Bone marrow (tissue), 2 donors: ENCODE results near the gene TAOK3.

Experiments
- DNase-seq, 2 donors: peaks; one replicate each; lab custom pipeline; 2025; lab: John Stamatoyannopoulos, UW

The TAOK3 gene

GRCh38 chr12:118337194-118337838 lies 35.4 kb downstream of the TAOK3 start:
- DNase-seq: no peak

GRCh38 chr12:118336123-118336522 lies 36.6 kb downstream of the TAOK3 start:
- no peak for DNase-seq

- no peak for DNase-seq
These were observed 37.7 kb downstream of the TAOK3 start for GRCh38 chr12:118334939-118335567.

DNA sequence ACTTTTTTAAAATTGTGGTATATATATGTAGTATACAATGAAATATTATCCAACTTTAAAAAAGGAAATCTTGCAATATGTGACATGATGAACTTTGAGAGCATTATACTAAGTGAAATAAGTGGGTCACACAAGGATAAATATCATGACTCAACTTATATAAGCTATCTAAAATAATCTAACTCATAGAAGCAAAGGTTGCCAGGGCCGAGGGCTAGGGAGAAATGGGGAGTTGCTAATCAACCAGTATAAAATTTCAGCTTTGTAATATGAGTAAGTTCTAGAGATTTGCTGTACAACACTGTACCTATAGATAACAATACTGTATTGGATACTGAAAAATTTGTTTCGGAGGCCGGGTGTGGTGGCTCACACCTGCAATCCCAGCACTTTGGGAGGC lies 38.5 kb downstream of the TAOK3 start:
- DNase-seq: no peak

GRCh38 chr12:118332511-118332910 lies 40.2 kb downstream of the TAOK3 start:
- DNase-seq: no peak

DNA sequence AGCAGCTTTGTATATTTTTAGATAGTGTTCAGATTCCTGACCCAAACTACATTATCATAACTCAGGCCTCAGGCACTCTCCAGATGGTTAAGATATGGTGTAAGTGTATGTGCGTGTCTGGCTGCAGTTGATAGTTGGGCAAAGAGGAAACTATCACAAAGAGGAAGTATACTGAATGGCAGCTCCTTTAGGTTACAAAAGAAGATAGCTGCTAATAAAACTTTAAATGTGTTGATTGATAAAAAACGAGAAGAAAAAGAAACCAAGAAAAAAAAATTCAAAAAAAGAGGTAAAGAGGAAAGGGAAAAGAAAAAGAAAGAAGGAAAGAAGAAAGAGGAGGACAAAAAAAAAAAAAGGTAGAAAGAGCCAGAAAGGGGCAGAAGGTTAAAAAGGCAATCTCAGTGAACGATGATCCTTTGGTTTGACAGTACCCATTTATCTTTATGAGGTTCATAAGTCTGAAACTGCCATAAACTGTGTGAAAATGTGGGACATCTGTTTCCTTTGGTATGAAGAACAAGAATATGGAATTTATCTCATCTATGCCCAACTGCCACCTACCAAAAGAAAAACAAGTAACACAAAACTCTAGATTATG lies 42.2 kb downstream of the TAOK3 start:
- DNase-seq: peak in 1 of 2 donors; percentile 94

DNA sequence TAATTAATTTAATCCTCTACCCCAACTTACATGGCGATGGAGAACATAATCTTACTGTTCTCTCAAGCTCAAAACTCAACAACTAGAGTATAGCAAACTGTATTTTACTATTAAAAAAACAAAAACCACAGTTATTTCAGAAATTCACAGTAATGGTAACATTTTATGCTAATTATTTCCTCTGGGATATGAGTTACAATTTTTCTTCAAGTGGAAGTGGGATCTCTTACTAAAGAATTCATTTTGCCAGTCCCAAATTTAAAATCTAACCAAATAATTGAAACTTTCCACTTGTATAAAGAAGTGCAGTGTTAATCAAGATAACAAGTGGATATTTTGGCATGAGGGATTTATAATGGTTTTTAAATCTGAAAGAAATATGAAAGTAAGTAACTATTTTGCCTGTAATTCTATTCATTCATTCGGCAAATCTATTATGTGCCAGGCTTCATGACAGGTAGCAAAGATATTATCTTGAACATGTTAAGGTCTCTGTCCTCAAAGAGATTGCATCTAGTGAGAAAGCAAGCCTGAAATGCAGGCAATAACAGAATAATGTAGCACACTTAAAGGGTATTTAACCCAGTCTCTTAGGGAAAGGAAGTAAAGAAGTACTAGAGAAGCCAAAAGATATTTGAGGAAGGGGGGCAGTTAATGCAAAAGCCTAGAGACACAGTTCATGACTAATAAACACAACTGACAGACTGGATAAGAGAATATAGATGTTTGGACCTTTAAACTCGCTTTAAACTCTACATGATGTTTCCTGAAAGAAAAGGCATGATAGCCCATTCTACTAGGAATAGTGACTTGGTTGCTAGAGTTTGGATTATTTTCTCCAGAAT lies 44.0 kb downstream of the TAOK3 start:
- peak in 1 of 2 donors; percentile 63 for DNase-seq

DNA sequence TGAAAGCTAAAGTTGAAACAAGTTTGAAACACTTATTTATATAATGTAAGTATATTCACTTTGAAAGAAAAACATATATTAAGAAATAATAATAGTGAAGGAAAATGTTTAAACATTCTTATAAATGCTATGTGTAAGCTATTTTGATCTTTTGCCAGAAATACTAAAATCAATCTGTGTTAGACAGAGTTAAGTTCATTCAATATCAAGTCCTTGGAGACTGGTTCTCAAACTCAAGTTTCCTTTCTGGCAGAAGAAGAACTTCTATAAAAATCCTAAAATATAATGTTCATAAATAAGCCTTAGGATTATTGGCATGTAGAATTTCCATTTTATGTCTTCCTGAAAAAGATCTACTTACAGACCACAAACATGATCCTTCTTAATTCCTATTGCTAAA lies 45.3 kb downstream of the TAOK3 start:
- no peak for DNase-seq

GRCh38 chr12:118326991-118327390 lies 45.7 kb downstream of the TAOK3 start:
- DNase-seq: no peak

DNA sequence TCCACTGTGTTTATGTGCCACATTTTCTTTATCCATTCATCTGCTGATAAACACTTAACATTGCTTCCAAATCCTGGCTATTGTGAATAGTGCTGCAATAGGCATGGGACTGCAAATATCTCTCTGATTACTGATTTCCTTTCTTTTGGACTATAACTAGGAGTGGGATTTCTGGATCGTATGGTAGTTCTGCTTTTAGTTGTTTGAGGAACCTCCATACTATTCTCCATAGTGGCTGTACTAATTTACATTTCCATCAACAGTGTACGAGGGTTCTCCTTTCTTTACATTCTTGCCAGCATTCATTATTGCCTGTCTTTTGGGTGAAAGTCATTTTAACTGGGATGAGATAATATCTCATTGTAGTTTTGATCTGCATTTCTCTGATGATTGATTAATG lies 47.6 kb downstream of the TAOK3 start:
- no peak for DNase-seq

DNA sequence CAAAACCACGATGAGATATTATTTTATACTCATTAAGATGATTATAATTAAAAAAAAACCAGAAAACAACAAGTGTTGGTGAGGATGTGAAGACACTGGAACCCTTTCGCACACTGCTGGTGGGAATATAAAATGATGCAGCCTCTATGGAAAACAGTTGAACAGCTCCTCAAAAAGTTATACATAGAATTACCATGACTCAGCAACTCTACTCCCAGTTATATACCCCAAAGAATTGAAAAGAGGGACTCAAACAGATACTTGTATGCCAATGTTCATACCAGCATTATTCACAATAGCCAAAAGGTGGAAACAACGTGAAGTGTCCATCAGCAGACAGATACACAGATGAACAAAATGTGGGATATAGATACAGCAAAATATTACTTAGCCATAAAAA lies 53.1 kb downstream of the TAOK3 start:
- no peak for DNase-seq

- DNase-seq: no peak
These were observed 54.0 kb downstream of the TAOK3 start for GRCh38 chr12:118318744-118319143.

DNA sequence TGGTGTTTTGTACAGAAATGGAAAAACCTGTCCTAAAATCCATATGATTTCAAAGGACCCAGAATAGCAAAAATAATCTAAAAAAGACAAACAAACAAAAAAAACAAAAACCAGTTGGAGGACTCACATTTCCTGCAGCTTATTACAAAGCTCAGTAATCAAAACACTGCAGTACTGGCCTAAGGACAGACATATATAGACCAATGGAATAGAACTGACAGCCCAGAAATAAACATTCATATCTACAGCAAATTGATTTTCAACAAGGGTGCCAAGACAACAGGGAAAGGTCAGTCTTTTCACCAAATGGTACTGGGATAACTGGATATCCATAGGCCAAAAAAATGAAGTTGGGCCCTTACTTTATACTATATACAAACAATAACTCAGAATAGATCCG lies 55.0 kb downstream of the TAOK3 start:
- DNase-seq: no peak

- DNase-seq: no peak
These were observed 56.9 kb downstream of the TAOK3 start for GRCh38 chr12:118315821-118316220.

DNA sequence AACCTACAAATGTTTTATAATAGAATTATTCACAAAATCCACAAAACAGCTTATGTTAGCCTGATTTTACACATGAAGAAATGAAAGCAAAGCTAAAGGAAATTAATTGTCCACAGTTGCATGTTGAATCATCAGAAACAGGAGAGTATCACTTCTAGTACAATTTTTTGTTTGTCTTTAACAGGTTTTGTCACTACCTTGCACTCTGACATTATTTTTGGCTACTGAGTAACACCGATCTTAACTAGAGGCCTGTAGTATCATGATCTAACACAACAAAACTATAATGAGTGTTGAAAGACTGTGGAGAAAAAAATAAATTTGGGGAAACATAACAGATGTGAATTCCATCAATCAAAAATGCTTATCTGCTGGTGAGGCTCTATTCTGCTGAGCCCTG lies 60.1 kb downstream of the TAOK3 start:
- DNase-seq: peak in 1 of 2 donors; percentile 34

DNA sequence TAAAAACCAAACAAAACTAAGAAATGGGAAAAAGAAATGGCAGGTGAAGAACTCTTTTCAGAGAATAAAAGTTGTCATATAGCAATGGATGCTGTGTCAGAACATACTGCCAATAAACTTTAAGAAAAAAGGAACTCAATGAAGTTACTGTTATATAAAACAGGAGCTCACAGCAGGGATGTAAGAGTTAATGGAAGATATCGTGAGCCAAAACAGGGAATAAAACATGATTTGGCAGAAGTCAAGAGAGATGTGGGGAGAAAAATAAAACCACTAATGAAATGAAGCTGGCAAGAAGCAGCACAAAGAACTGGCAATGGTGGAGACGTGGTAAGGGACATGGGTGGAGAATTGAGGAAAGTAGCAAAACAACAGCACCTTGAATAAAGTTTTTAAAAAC lies 61.0 kb downstream of the TAOK3 start:
- no peak for DNase-seq

DNA sequence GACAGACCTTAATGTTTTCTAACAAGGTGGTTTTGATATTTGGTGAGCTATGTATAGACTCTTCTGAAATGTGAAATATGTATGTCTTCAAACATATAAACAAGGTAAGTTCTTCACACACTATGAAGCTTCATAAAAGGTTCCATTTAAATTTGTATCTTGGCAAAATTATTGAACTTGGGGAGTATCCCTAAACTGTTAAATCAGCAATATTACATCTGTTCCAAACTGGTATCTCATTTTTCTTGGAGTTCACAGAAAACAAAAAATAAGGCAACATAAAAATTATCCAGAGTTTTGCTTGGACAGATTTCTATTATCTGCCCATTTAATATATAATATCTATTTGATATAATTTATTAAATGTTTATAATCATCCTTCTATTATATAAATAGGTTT lies 62.4 kb downstream of the TAOK3 start:
- DNase-seq: no peak

DNA sequence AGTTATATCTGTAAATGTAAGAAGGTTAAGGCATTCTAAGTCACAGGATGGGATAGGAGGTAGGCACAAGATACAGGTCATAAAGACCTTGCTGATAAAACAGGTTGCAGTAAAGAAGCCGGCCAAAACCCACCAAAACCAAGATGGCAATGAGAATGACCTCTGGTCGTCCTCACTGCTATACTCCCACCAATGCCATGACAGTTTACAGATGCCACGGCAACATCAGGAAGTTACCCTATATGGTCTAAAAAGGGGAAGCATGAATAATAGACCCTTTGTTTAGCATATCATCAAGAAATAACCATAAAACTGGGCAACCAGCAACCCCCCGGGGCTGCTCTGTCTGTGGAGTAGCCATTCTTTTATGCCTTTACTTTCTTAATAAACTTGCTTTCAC lies 64.7 kb downstream of the TAOK3 start:
- DNase-seq: peak; percentile 14 to 49

DNA sequence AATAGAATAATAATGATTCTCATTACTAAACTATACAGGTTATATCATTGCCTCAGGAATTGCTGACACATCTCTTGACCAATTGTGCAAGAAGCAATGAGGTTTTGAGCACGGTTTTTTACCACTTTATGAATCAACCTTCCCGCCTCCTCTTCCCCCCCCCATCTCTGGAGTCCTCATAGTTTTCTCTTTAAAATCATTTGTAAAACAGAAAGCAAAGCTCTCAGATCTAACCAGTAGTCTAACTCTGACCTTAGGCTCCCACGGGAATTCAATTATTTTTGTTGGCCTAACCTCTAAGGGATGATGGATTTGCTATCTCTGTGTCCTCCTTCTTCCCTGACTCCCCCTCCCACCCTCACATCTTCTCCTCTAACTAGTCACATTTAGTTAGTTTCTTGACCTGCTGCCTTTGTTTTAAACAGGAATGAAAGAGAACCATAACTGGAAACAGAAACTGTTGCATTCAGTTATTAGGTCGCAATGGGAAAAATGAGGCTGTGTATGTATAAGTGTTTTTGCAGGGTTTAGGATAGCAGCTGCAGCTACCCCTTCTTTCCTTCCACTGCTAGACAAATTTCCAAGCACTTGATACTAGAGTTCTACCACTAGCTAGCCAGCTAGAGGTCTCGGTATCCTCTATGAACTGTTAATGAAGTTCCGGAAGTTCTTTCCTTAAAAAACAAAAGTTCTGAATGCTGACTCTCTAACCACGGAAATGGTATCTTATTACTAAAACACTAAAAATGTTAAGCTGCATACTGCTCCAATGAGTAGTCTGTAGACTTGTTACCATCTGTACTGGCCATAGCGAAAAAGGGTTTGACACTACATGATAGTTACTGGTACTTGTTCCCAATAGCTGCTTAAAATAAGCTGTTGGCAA lies 65.4 kb downstream of the TAOK3 start:
- peak in 1 of 2 donors; percentile 85 for DNase-seq

DNA sequence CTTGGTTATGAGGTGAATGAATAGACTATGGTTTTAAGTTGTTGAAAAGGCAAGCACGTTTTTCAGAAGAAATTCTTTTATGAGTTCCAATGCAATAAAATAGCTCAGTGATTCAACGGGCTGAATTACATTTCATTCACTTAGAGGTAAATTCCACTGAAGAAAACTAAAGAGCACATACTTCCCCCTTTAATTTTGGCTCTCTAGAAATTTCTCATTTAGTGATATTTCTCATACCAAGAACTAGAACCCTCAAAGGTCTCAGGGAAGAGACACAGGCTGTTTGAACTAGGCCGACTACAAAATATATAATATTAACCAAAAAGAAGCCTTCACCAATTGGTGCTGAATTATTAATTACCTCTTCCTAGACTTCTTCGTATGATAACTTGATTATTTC lies 68.6 kb downstream of the TAOK3 start:
- no peak for DNase-seq

DNA sequence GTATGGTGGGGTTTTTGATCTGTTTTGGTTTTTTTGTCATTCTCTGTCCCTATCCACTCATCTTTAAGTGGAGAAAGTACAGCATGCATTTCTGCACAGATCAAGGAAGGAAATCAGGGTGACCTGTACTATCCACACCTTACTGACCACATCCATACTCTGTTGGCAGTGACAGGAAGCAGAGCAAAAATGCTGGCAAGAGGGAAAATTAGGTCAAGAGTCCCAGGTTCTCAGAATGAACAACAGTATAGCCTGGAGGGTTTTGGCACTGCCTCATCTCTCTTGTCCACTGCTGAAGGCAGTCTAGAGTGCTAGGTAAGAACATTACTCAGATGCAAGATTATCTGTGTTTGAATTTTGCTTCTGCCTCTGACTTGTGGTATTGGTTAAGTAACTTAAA lies 70.7 kb downstream of the TAOK3 start:
- DNase-seq: no peak
